GM21786 (cell line): ENCODE results near the gene EFHC1.
A peak's percentile ranks its signal among the peaks of the same experiment; 100 is the strongest.
"Not testable (repeated sequence)": the region's sequence is repeated elsewhere in the genome, so short reads cannot be mapped to it uniquely, and the experiment has no call there.

Experiments used
- ATAC-seq: cut with Tn5 transposase; IDR thresholded peaks from one replicate; pipeline ENCODE4 v1.9.1; 2021; ENCODE audit not compliant: unreplicated experiment

Gene EFHC1

GRCh38 chr6:52419809-52420667 is at the start of gene EFHC1:
TSS of gene EFHC1 (plus strand) at chr6:52420342. CDS start at chr6:52420411, 69 bp downstream.
- peak; percentile 93 for ATAC-seq

GRCh38 chr6:52371656-52372191 is 48.4 kb upstream of the EFHC1 start:
- no peak for ATAC-seq

- no peak for ATAC-seq
Measured at GRCh38 chr6:52373151-52373690, 46.9 kb upstream of the EFHC1 start.

- ATAC-seq, result no peak
Measured at GRCh38 chr6:52374247-52374646, 45.9 kb upstream of the EFHC1 start.

GRCh38 chr6:52375780-52376556 is 44.2 kb upstream of the EFHC1 start:
- no peak for ATAC-seq

GRCh38 chr6:52376763-52377162 is 43.4 kb upstream of the EFHC1 start:
- ATAC-seq, result no peak

- no peak for ATAC-seq
Measured at GRCh38 chr6:52377538-52378221, 42.5 kb upstream of the EFHC1 start.

- no peak for ATAC-seq
Measured at GRCh38 chr6:52381249-52381648, 38.9 kb upstream of the EFHC1 start.

- no peak for ATAC-seq
Measured at GRCh38 chr6:52384145-52384766, 35.9 kb upstream of the EFHC1 start.

- ATAC-seq, result no peak
Measured at GRCh38 chr6:52385074-52385473, 35.1 kb upstream of the EFHC1 start.

- ATAC-seq, result not testable (repeated sequence)
Measured at GRCh38 chr6:52388119-52388518, 32.0 kb upstream of the EFHC1 start.

- ATAC-seq, result no peak
Measured at GRCh38 chr6:52388790-52389189, 31.4 kb upstream of the EFHC1 start.

- ATAC-seq, result no peak
Measured at GRCh38 chr6:52389264-52389625, 30.9 kb upstream of the EFHC1 start.

- ATAC-seq, result peak; percentile 65
Measured at GRCh38 chr6:52389626-52390360, 30.3 kb upstream of the EFHC1 start.

- ATAC-seq, result peak; percentile 42
Measured at GRCh38 chr6:52390361-52390727, 29.8 kb upstream of the EFHC1 start.

GRCh38 chr6:52391599-52391998 is 28.5 kb upstream of the EFHC1 start:
- ATAC-seq, result no peak

- ATAC-seq, result no peak
Measured at GRCh38 chr6:52392944-52393343, 27.2 kb upstream of the EFHC1 start.

- ATAC-seq, result no peak
Measured at GRCh38 chr6:52393780-52394179, 26.4 kb upstream of the EFHC1 start.

GRCh38 chr6:52394251-52394666 is 25.9 kb upstream of the EFHC1 start:
- ATAC-seq, result peak; percentile 42

- no peak for ATAC-seq
Measured at GRCh38 chr6:52395969-52396368, 24.2 kb upstream of the EFHC1 start.
